ENCODE results near the gene HTR3C. TPM values are rescaled to one million over a fixed set of nuclear protein-coding genes. Genes with fewer than 3 reads are reported as not detected.
"Not testable (repeated sequence)": the region's sequence is repeated elsewhere in the genome, so short reads cannot be mapped to it uniquely, and the experiment has no call there.

Gene HTR3C, protein sequence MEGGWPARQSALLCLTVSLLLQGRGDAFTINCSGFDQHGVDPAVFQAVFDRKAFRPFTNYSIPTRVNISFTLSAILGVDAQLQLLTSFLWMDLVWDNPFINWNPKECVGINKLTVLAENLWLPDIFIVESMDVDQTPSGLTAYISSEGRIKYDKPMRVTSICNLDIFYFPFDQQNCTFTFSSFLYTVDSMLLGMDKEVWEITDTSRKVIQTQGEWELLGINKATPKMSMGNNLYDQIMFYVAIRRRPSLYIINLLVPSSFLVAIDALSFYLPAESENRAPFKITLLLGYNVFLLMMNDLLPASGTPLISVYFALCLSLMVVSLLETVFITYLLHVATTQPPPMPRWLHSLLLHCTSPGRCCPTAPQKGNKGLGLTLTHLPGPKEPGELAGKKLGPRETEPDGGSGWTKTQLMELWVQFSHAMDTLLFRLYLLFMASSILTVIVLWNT
- not detected for total RNA-seq (2021; fragmentation: NEBNext Ultra II Directional; extraction: Animal tissue kit (Norgen Biotek cat#: 25700))
- long read RNA-seq, result 0 reads

DNA sequence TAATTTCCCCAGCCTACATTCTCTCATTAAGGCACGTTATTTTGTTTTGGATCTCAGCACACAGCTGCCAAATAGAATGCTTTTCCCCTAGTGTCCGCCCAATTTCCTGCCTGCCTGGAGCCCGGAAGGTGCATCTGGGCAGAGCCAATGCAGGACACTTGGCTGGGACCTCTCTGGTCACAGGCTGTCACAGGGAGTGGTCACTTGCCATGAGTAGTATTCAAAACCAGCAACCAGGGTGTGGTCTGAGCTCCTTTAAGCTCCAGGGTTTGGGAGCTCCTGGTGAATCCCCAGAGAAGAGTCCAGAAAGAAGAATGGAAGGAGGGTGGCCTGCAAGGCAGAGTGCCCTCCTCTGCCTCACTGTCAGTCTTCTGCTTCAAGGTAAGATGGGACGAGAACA, at the start of gene HTR3C:
TSS of gene HTR3C (plus strand) at position 281 of the 400 bp plus-strand sequence. CDS start at position 315, 34 bp downstream.
- no peak for DNase-seq
- Mint-ChIP-seq H3K27ac (no peak within 1 kb of the TSS), H3K4me1 (ENCODE audit: low read depth) (peaks cover 2% of the 10 kb centered on the region), H3K27me3 (ENCODE audit: insufficient read depth) (peaks cover 24% of the 10 kb centered on the region), H3K4me3 (no peak within 1 kb of the TSS), H3K36me3 (ENCODE audit: low read depth) (no peaks in the 10 kb centered on the region), H3K9me3 (no peaks in the 10 kb centered on the region)
- no peak for TF ChIP-seq CTCF (IDR thresholded peaks at IDR 0.05)

- Mint-ChIP-seq H3K4me1 (ENCODE audit: low read depth) (peaks cover 60% of the 10 kb centered on the region), H3K9me3 (no peaks in the 10 kb centered on the region), H3K27ac (peak overlapping the region; percentile 92), H3K27me3 (ENCODE audit: insufficient read depth) (no peaks in the 10 kb centered on the region), H3K4me3 (peak overlapping the region; percentile 58), H3K36me3 (ENCODE audit: low read depth) (peaks cover 11% of the 10 kb centered on the region)
- TF ChIP-seq CTCF (IDR thresholded peaks at IDR 0.05), result no peak
- DNase-seq, result peak; percentile 70
Measured at GRCh38 chr3:184003187-184003967, 49.5 kb upstream of the HTR3C start.

DNA sequence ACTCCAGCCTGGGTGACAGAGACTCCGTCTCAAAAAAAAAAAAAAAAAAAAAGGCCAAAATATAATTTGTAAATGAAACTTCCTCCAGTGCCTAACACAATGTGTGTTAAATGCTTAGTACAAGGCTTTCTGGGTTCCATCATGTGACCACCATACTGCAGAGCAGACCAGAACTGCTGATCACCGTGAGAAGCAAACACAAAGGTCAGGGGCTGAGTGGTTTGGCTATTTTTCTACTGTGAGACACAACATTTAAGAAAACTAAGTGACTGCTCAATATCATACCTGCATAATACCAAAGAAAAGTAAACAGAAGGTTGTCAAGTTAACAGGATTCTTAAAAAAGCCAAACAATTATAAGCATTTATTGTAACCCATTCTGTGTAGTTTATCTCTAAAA, 48.4 kb upstream of the HTR3C start:
- Mint-ChIP-seq H3K4me1 (ENCODE audit: low read depth) (peaks cover 50% of the 10 kb centered on the region), H3K9me3 (no peaks in the 10 kb centered on the region), H3K27ac (peak overlapping the region; percentile 92), H3K4me3 (no peak overlapping the region), H3K27me3 (ENCODE audit: insufficient read depth) (no peaks in the 10 kb centered on the region), H3K36me3 (ENCODE audit: low read depth) (peaks cover 11% of the 10 kb centered on the region)
- no peak for TF ChIP-seq CTCF (IDR thresholded peaks at IDR 0.05)
- DNase-seq, result no peak

GRCh38 chr3:184005941-184006507, 46.8 kb upstream of the HTR3C start:
- TF ChIP-seq CTCF (IDR thresholded peaks at IDR 0.05), result no peak
- H3K27me3 Mint-ChIP-seq (ENCODE audit: insufficient read depth), result 0 out of 2 replicates have a peak, but pooled peaks cover 1% of the 10 kb centered on the region
- H3K27ac Mint-ChIP-seq, result peak overlapping the region; percentile 37
- H3K4me3 Mint-ChIP-seq, result no peak overlapping the region
- H3K9me3 Mint-ChIP-seq, result no peaks in the 10 kb centered on the region
- H3K36me3 Mint-ChIP-seq (ENCODE audit: low read depth), result peaks cover 19% of the 10 kb centered on the region
- no peak for DNase-seq
- peaks cover 54% of the 10 kb centered on the region for H3K4me1 Mint-ChIP-seq (ENCODE audit: low read depth)

GRCh38 chr3:184007143-184007813, 45.6 kb upstream of the HTR3C start:
- Mint-ChIP-seq H3K4me1 (ENCODE audit: low read depth) (peaks cover 52% of the 10 kb centered on the region), H3K36me3 (ENCODE audit: low read depth) (peaks cover 27% of the 10 kb centered on the region)
- H3K27me3 Mint-ChIP-seq (ENCODE audit: insufficient read depth); H3K4me3 Mint-ChIP-seq; H3K27ac Mint-ChIP-seq; H3K9me3 Mint-ChIP-seq; DNase-seq: not testable (repeated sequence)
